Measurements from ENCODE around the gene SPTB. TPM values are rescaled to one million over a fixed set of nuclear protein-coding genes. Genes with fewer than 3 reads are reported as not detected.

The SPTB gene
- total and polyA plus RNA-seq, 7 experiments from 2014 or later = 0.05 to 0.12 (median 0.05) TPM; not detected in 4

DNA sequence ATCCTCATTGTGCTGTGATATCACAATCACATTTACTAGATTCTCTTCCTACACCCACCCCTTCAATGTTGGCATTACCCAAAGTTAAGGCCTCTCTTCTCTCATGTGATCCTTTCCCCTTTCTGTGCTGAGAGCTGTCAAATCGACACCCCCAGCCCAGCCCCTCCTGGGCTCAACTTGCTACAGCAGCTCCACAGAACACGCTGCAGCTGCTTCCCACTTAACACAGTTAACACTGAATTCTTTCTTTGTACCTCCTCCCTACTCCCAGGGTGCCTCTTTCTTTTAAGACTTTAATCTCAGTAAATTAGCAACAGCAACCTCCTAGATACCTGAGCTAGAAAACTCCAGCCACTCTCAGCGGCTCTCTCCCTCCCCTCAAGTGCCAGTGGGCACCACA is 17.8 kb downstream of the SPTB start:
- H3K4me3 Mint-ChIP-seq = no peak overlapping the region
- CTCF ChIA-PET = interaction anchor here (0.8 kb wide), 1 partner anchor 20 kb away, joined by 3 read pairs; no protein-coding TSS in a partner anchor
- H3K36me3 Mint-ChIP-seq = no peaks in the 10 kb centered on the region
- Histone ChIP-seq H3K27me3 (ENCODE audit: control insufficient read depth in 2 of 2, insufficient read depth in 2 of 2, low read length in 2 of 2) (no peaks in the 10 kb centered on the region), H3K9me3 (ENCODE audit: control insufficient read depth in 2 of 3, low read length in 3 of 3) (no peaks in the 10 kb centered on the region), H3K36me3 (ENCODE audit: control insufficient read depth in 2 of 3, insufficient read depth in 3 of 3, low read length in 3 of 3) (no peaks in the 10 kb centered on the region), H3K4me3 (ENCODE audit: low read length) (no peak overlapping the region), H3K27ac (ENCODE audit: low read depth, low read length) (no peak overlapping the region), H3K4me1 (ENCODE audit: control insufficient read depth in 2 of 2, insufficient read depth in 2 of 2, low read length in 2 of 2) (no peaks in the 10 kb centered on the region)
- H3K9me3 Mint-ChIP-seq = no peaks in the 10 kb centered on the region
- peaks cover 4 to 44% (median 12%) of the 10 kb centered on the region in 5 donors for H3K27me3 Mint-ChIP-seq
- H3K27ac Mint-ChIP-seq = no peak overlapping the region
- no peak for ATAC-seq
- DNase-seq = no peak
- POLR2A ChIA-PET = no interaction called here
- no peaks in the 10 kb centered on the region for H3K4me1 Mint-ChIP-seq
- intact Hi-C loops (cut with micrococcal nuclease) = no loop called here

GRCh38 chr14:64860039-64860438 is 19.7 kb downstream of the SPTB start:
- Histone ChIP-seq H3K36me3 (ENCODE audit: control insufficient read depth in 2 of 3, insufficient read depth in 3 of 3, low read length in 3 of 3) (no peaks in the 10 kb centered on the region), H3K27me3 (ENCODE audit: control insufficient read depth in 2 of 2, insufficient read depth in 2 of 2, low read length in 2 of 2) (no peaks in the 10 kb centered on the region), H3K9me3 (ENCODE audit: control insufficient read depth in 2 of 3, low read length in 3 of 3) (no peaks in the 10 kb centered on the region), H3K4me3 (ENCODE audit: low read length) (no peak overlapping the region), H3K27ac (ENCODE audit: low read depth, low read length) (no peak overlapping the region), H3K4me1 (ENCODE audit: control insufficient read depth in 2 of 2, insufficient read depth in 2 of 2, low read length in 2 of 2) (no peaks in the 10 kb centered on the region)
- DNase-seq (no peak), ATAC-seq (no peak)
- no peaks in the 10 kb centered on the region for H3K36me3 Mint-ChIP-seq
- H3K9me3 Mint-ChIP-seq = no peaks in the 10 kb centered on the region
- no peaks in the 10 kb centered on the region for H3K4me1 Mint-ChIP-seq
- CTCF ChIA-PET = no interaction called here
- peaks cover 4 to 40% (median 12%) of the 10 kb centered on the region in 5 donors for H3K27me3 Mint-ChIP-seq
- H3K4me3 Mint-ChIP-seq = no peak overlapping the region
- H3K27ac Mint-ChIP-seq = no peak overlapping the region
- POLR2A ChIA-PET = no interaction called here
- intact Hi-C loops (cut with micrococcal nuclease) = no loop called here

- no peak overlapping the region for H3K4me3 ChIP-seq (ENCODE audit: low read length)
- no peak overlapping the region for H3K27ac ChIP-seq (ENCODE audit: low read depth, low read length)
- H3K4me1 Mint-ChIP-seq = peaks cover 0 to 1% (median 0%) of the 10 kb centered on the region in 7 donors
- no peaks in the 10 kb centered on the region for H3K4me1 ChIP-seq (ENCODE audit: control insufficient read depth in 2 of 2, insufficient read depth in 2 of 2, low read length in 2 of 2)
- no peak overlapping the region for H3K27ac Mint-ChIP-seq
- H3K9me3 ChIP-seq (ENCODE audit: control insufficient read depth in 2 of 3, low read length in 3 of 3) = no peaks in the 10 kb centered on the region
- no peaks in the 10 kb centered on the region for H3K36me3 Mint-ChIP-seq
- intact Hi-C loops (cut with micrococcal nuclease) = no loop called here
- peaks cover 0 to 37% (median 13%) of the 10 kb centered on the region in 5 donors for H3K27me3 Mint-ChIP-seq
- no peak for DNase-seq
- POLR2A ChIA-PET = no interaction called here
- no peak for ATAC-seq
- H3K36me3 ChIP-seq (ENCODE audit: control insufficient read depth in 2 of 3, insufficient read depth in 3 of 3, low read length in 3 of 3) = no peaks in the 10 kb centered on the region
- CTCF ChIA-PET = no interaction called here
- no peaks in the 10 kb centered on the region for H3K9me3 Mint-ChIP-seq
- no peak overlapping the region for H3K4me3 Mint-ChIP-seq
- H3K27me3 ChIP-seq (ENCODE audit: control insufficient read depth in 2 of 2, insufficient read depth in 2 of 2, low read length in 2 of 2) = no peaks in the 10 kb centered on the region
These were observed 21.5 kb downstream of the SPTB start for GRCh38 chr14:64857979-64858744.

DNA sequence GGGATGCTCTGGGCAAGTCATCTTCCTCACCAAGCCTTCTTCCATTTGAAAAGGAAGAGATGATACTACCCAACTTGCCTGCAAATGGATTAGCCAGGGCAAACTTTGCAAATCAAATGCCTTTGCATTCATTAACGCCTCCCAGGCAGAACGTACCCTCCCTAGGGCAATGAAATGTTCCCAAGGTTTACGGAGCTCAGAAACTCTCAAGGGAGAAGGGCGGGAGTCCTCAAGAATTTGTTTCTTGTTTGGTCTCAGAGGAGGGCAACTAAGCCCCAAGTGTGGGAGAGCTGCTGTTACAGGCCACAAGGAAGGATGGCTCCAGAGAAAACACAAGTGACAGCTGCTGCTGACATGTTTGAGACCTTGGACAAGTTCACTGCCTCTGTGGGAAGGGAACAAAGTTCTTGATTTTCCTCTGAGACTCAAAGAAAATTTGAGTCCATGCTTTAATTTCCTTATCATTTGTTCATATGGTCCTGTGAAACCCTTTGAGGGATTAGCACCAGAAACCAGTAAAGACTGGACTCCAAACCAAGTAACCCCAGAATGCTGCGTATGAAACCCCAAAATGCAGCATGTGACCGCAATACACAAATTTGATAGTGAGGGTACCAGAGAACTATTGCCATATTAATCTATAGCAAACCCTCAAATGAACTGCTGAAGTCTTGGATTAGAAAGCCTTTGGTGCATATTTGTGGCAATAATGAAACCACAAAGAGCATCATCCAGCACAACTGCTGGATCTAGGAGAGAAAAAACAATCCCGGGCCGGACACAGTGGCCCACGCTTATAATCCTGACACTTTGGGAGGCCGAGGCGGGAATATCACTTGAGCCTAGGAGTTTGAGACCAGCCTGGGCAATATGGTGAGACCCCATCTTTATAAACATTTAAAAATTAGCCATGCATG is 22.9 kb downstream of the SPTB start:
- no peak overlapping the region for H3K27ac ChIP-seq (ENCODE audit: low read depth, low read length)
- no peaks in the 10 kb centered on the region for H3K9me3 ChIP-seq (ENCODE audit: control insufficient read depth in 2 of 3, low read length in 3 of 3)
- DNase-seq (no peak), ATAC-seq (no peak)
- H3K4me3 Mint-ChIP-seq = no peak overlapping the region
- no peak overlapping the region for H3K27ac Mint-ChIP-seq
- ChIA-PET POLR2A (no interaction called here), CTCF (no interaction called here)
- no peaks in the 10 kb centered on the region for H3K36me3 ChIP-seq (ENCODE audit: control insufficient read depth in 2 of 3, insufficient read depth in 3 of 3, low read length in 3 of 3)
- H3K4me1 Mint-ChIP-seq = peaks cover 0 to 1% (median 0%) of the 10 kb centered on the region in 7 donors
- H3K36me3 Mint-ChIP-seq = no peaks in the 10 kb centered on the region
- H3K4me1 ChIP-seq (ENCODE audit: control insufficient read depth in 2 of 2, insufficient read depth in 2 of 2, low read length in 2 of 2) = no peaks in the 10 kb centered on the region
- H3K27me3 Mint-ChIP-seq = peaks cover 5 to 40% (median 23%) of the 10 kb centered on the region in 5 donors
- no peaks in the 10 kb centered on the region for H3K9me3 Mint-ChIP-seq
- no peaks in the 10 kb centered on the region for H3K27me3 ChIP-seq (ENCODE audit: control insufficient read depth in 2 of 2, insufficient read depth in 2 of 2, low read length in 2 of 2)
- intact Hi-C loops (cut with micrococcal nuclease) = no loop called here
- no peak overlapping the region for H3K4me3 ChIP-seq (ENCODE audit: low read length)

- intact Hi-C loops (cut with micrococcal nuclease) = no loop called here
- peaks cover 0 to 1% (median 0%) of the 10 kb centered on the region in 7 donors for H3K4me1 Mint-ChIP-seq
These were observed 23.8 kb downstream of the SPTB start for GRCh38 chr14:64855721-64856528.

GRCh38 chr14:64850369-64851137 is 29.2 kb downstream of the SPTB start:
- Mint-ChIP-seq H3K4me3 (no peak overlapping the region), H3K36me3 (no peaks in the 10 kb centered on the region), H3K27ac (no peak overlapping the region), H3K27me3 (peaks cover 18 to 63% (median 36%) of the 10 kb centered on the region in 5 donors), H3K4me1 (peaks cover 0 to 7% (median 0%) of the 10 kb centered on the region in 7 donors), H3K9me3 (peaks cover 0 to 1% (median 0%) of the 10 kb centered on the region in 11 donors)
- no peaks in the 10 kb centered on the region for H3K36me3 ChIP-seq (ENCODE audit: control insufficient read depth in 2 of 3, insufficient read depth in 3 of 3, low read length in 3 of 3)
- no peaks in the 10 kb centered on the region for H3K4me1 ChIP-seq (ENCODE audit: control insufficient read depth in 2 of 2, insufficient read depth in 2 of 2, low read length in 2 of 2)
- no peak overlapping the region for H3K4me3 ChIP-seq (ENCODE audit: low read length)
- intact Hi-C loops (cut with micrococcal nuclease) = no loop called here
- POLR2A ChIA-PET = no interaction called here
- H3K27ac ChIP-seq (ENCODE audit: low read depth, low read length) = no peak overlapping the region
- CTCF ChIA-PET = no interaction called here
- DNase-seq = no peak
- no peaks in the 10 kb centered on the region for H3K9me3 ChIP-seq (ENCODE audit: control insufficient read depth in 2 of 3, low read length in 3 of 3)
- peaks cover 0 to 5% of the 10 kb centered on the region in 2 donors for H3K27me3 ChIP-seq (ENCODE audit: control insufficient read depth in 2 of 2, insufficient read depth in 2 of 2, low read length in 2 of 2)
- no peak for ATAC-seq

More at GRCh38 chr14:64855721-64856528, 23.8 kb downstream of the SPTB start:
- Mint-ChIP-seq H3K27me3 (peaks cover 5 to 39% (median 24%) of the 10 kb centered on the region in 5 donors), H3K27ac (no peak overlapping the region), H3K4me3 (no peak overlapping the region), H3K9me3 (no peaks in the 10 kb centered on the region), H3K36me3 (no peaks in the 10 kb centered on the region)
- ChIA-PET CTCF (no interaction called here), POLR2A (no interaction called here)
- ATAC-seq = no peak
- Histone ChIP-seq H3K4me1 (ENCODE audit: control insufficient read depth in 2 of 2, insufficient read depth in 2 of 2, low read length in 2 of 2) (no peaks in the 10 kb centered on the region), H3K36me3 (ENCODE audit: control insufficient read depth in 2 of 3, insufficient read depth in 3 of 3, low read length in 3 of 3) (no peaks in the 10 kb centered on the region), H3K27me3 (ENCODE audit: control insufficient read depth in 2 of 2, insufficient read depth in 2 of 2, low read length in 2 of 2) (no peaks in the 10 kb centered on the region), H3K4me3 (ENCODE audit: low read length) (no peak overlapping the region), H3K27ac (ENCODE audit: low read depth, low read length) (no peak overlapping the region), H3K9me3 (ENCODE audit: control insufficient read depth in 2 of 3, low read length in 3 of 3) (no peaks in the 10 kb centered on the region)
- no peak for DNase-seq
